H1 (cell line): ENCODE data around the gene HOOK1.

Experiments
- CBX5 ChIP-seq: fragments of 300-800, 300-1000 bp; sonication (generic); IDR thresholded peaks from 2 replicates; pipeline ENCODE4 v1.7.1; 2016; ENCODE audit warnings: antibody characterized with exemption, low read length, low read depth
- EP300 ChIP-seq, 2 experiments: IDR thresholded peaks; 1 replicate in 1 of 2; 2 replicates in 1 of 2; pipeline ENCODE4 v1.6.1; 2011 to 2012; ENCODE audit warnings: low read depth in 2 of 2, low read length in 2 of 2, mild to moderate bottlenecking in 2 of 2, borderline replicate concordance in 1 of 2, inconsistent platforms in 1 of 2, moderate library complexity in 1 of 2
- GABPA ChIP-seq: IDR thresholded peaks from 2 replicates; pipeline ENCODE4 v1.6.1; 2011; ENCODE audit warnings: mild to moderate bottlenecking, low read length, moderate library complexity, borderline replicate concordance; ENCODE audit not compliant: insufficient read depth
- POLR2A ChIP-seq, 2 experiments: IDR thresholded peaks; 1 replicate in 1 of 2; 2 replicates in 1 of 2; pipeline ENCODE4 v1.6.1; 2011; ENCODE audit warnings: low read depth in 2 of 2, low read length in 2 of 2, mild to moderate bottlenecking in 2 of 2; ENCODE audit errors: control extremely low read depth in 1 of 2
- RFX5 ChIP-seq: IDR thresholded peaks from 2 replicates; pipeline ENCODE4 v1.6.1; 2011; ENCODE audit warnings: low read depth, low read length, improper control_type of control experiment, borderline replicate concordance
- SP1 ChIP-seq: IDR thresholded peaks from 2 replicates; pipeline ENCODE4 v1.6.1; 2011; ENCODE audit warnings: low read depth, low read length
- ZNF274 ChIP-seq: IDR thresholded peaks from 2 replicates; pipeline ENCODE4 v1.7.0; 2012; ENCODE audit warnings: low read length, borderline replicate concordance; ENCODE audit errors: extremely low read depth
- TF ChIP-seq, protein P1 (sequence below), 3 experiments: IDR thresholded peaks; 1 replicate in 2 of 3; 2 replicates in 1 of 3; pipeline versions ENCODE4 v1.5.1 to v1.6.1; 2011; ENCODE audit warnings: low read length in 3 of 3, mild to moderate bottlenecking in 3 of 3, inconsistent platforms in 2 of 3, low read depth in 1 of 3, moderate library complexity in 1 of 3; ENCODE audit not compliant: insufficient read depth in 1 of 3; ENCODE audit errors: control extremely low read depth in 1 of 3
- TF ChIP-seq, protein P2 (sequence below): IDR thresholded peaks from 2 replicates; pipeline ENCODE4 v1.6.1; 2012; ENCODE audit warnings: inconsistent platforms

DNA sequence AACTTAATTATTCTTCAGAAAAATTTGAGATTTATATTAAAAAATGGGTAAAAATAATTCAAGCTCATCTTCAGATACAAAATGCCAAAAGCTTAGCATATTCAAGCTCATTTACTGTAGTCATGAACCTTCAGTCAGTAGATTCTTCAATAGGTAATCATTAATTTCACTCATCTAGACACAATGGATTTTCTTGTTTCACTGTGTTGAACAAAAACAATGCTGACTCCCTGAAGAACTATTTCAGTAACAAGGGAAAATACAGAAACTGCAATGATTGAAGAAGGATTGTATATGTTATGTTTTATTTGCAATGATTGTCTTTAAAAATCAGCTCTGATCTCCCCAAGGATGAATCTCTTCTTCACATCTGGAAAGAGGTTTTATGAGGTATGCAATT is 9.2 kb upstream of the HOOK1 start:
- TF ChIP-seq EP300 (IDR thresholded peaks at IDR 0.05; ENCODE audit: borderline replicate concordance in 1 of 2, low read depth in 2 of 2, low read length in 2 of 2) (no peak), ZNF274 (no peak), GABPA (no peak), POLR2A (IDR thresholded peaks at IDR 0.05; ENCODE audit: control extremely low read depth in 1 of 2, low read depth in 2 of 2, low read length in 2 of 2) (no peak), RFX5 (no peak), SP1 (no peak), CBX5 (no peak)
- TF ChIP-seq, protein P1, sequence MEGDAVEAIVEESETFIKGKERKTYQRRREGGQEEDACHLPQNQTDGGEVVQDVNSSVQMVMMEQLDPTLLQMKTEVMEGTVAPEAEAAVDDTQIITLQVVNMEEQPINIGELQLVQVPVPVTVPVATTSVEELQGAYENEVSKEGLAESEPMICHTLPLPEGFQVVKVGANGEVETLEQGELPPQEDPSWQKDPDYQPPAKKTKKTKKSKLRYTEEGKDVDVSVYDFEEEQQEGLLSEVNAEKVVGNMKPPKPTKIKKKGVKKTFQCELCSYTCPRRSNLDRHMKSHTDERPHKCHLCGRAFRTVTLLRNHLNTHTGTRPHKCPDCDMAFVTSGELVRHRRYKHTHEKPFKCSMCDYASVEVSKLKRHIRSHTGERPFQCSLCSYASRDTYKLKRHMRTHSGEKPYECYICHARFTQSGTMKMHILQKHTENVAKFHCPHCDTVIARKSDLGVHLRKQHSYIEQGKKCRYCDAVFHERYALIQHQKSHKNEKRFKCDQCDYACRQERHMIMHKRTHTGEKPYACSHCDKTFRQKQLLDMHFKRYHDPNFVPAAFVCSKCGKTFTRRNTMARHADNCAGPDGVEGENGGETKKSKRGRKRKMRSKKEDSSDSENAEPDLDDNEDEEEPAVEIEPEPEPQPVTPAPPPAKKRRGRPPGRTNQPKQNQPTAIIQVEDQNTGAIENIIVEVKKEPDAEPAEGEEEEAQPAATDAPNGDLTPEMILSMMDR (IDR thresholded peaks at IDR 0.05; ENCODE audit: control extremely low read depth in 1 of 3, insufficient read depth in 1 of 3, low read depth in 1 of 3, low read length in 3 of 3), result no peak
- TF ChIP-seq, protein P2, sequence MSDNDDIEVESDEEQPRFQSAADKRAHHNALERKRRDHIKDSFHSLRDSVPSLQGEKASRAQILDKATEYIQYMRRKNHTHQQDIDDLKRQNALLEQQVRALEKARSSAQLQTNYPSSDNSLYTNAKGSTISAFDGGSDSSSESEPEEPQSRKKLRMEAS, result no peak
